ENCODE results near the gene PTGFRN.

DNA sequence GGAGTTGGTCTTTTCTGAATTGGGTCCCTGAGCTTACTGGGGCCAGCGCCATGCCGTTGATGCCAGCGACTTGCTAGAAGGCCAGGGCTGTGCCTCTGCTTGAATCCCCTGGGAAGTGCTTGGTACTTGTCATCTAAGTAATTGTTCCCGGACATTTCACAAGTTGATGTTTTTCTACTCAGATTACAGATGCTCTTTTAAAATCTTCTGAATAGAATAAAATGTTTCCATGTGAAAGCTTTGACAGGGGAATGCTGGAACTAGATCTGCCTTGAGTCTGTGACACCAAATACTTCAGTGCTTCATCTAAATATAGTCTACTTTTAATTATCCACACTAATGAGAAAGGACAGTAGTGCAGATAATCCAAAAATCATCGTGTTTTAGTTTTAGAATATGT, 38.3 kb downstream of the PTGFRN start:
- TF ChIP-seq POLR2A (IDR thresholded peaks at IDR 0.05; ENCODE audit: control extremely low read depth in 1 of 2, low read depth in 2 of 2, low read length in 2 of 2) (no peak), SIN3A (conservative IDR thresholded peaks at IDR 0.05 in 1 of 2, IDR thresholded peaks at IDR 0.05 in 1 of 2; ENCODE audit: low read depth in 1 of 2, low read length in 2 of 2) (no peak), CREB1 (IDR thresholded peaks at IDR 0.05) (no peak), CHD2 (IDR thresholded peaks at IDR 0.05; ENCODE audit: low read length) (no peak), JUND (IDR thresholded peaks at IDR 0.05; ENCODE audit: low read length) (no peak)

Measured in H1 (cell line).